ENCODE data around the gene TYMP. TPM values are rescaled to one million over a fixed set of nuclear protein-coding genes. Genes with fewer than 3 reads are reported as not detected.

The TYMP gene
- total and polyA plus RNA-seq, 2 donors (not counting 3 experiments of a cell fraction or from before 2014, with no cell fraction given) = 2.0 to 2.4 TPM

GRCh38 chr22:50576806-50577696 is 47.2 kb upstream of the TYMP start:
- Histone ChIP-seq H3K9me1 (replicated peaks; ENCODE audit: control insufficient read depth, extremely low read depth, insufficient read depth, low read length) (no peaks in the 10 kb centered on the region), H2AFZ (ENCODE audit: low read depth, low read length) (no peak overlapping the region), H3K4me2 (ENCODE audit: insufficient read depth, low read length) (no peak overlapping the region), H4K20me1 (replicated peaks; ENCODE audit: control insufficient read depth, extremely low read depth, insufficient read depth, low read length) (no peaks in the 10 kb centered on the region), H3K4me3 (replicated peaks in 1 of 3; ENCODE audit: insufficient read depth in 1 of 3, low read depth in 1 of 3, low read length in 3 of 3) (no peak overlapping the region), H3K9ac (replicated peaks; ENCODE audit: extremely low read depth, insufficient read depth, low read length) (no peak overlapping the region), H3K4me1 (ENCODE audit: control insufficient read depth, extremely low read depth, insufficient read depth, low read length) (peaks cover 6% of the 10 kb centered on the region), H3K27ac (ENCODE audit: insufficient read depth, low read depth, low read length) (no peak overlapping the region), H3K79me2 (ENCODE audit: control insufficient read depth, insufficient read depth, low read length) (peaks cover 7% of the 10 kb centered on the region), H3K9me3 (replicated peaks; ENCODE audit: control insufficient read depth, insufficient read depth, low read length) (no peaks in the 10 kb centered on the region), H3K36me3 (ENCODE audit: control insufficient read depth in 2 of 2, extremely low read depth in 1 of 2, insufficient read depth in 2 of 2, low read length in 2 of 2) (peaks cover 0 to 7% of the 10 kb centered on the region in 2 experiments), H3K27me3 (ENCODE audit: control insufficient read depth in 2 of 2, insufficient read depth in 2 of 2, low read length in 2 of 2) (no peaks in the 10 kb centered on the region)
- intact Hi-C loops (cut with micrococcal nuclease) = loop anchor here (1.0 to 5.0 kb wide), 3 partner anchors 43 to 114 kb away; partner anchors contain the start of gene SHANK3
- dilution Hi-C loops (cut with MboI; ENCODE audit: extremely low pct_ligation_motif_present, low sequenced_read_pairs) = no loop called here
- BruUV-seq (replicated peaks) = no TSS peak
- FAIRE-seq (no peak), DNase-seq (ENCODE audit: low read depth, low spot score) (no peak)
- CTCF ChIA-PET = interaction anchor here (1.0 to 5.2 kb wide), 7 partner anchors 11 to 114 kb away, joined by 3 to 91 read pairs (median 5); no protein-coding TSS in a partner anchor
- POLR2A ChIA-PET = no interaction called here
- TF ChIP-seq, protein P1, sequence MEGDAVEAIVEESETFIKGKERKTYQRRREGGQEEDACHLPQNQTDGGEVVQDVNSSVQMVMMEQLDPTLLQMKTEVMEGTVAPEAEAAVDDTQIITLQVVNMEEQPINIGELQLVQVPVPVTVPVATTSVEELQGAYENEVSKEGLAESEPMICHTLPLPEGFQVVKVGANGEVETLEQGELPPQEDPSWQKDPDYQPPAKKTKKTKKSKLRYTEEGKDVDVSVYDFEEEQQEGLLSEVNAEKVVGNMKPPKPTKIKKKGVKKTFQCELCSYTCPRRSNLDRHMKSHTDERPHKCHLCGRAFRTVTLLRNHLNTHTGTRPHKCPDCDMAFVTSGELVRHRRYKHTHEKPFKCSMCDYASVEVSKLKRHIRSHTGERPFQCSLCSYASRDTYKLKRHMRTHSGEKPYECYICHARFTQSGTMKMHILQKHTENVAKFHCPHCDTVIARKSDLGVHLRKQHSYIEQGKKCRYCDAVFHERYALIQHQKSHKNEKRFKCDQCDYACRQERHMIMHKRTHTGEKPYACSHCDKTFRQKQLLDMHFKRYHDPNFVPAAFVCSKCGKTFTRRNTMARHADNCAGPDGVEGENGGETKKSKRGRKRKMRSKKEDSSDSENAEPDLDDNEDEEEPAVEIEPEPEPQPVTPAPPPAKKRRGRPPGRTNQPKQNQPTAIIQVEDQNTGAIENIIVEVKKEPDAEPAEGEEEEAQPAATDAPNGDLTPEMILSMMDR (IDR thresholded peaks at IDR 0.05; ENCODE audit: extremely low read depth in 1 of 2, insufficient read depth in 1 of 2, low read depth in 1 of 2, low read length in 2 of 2) = no peak
- TF ChIP-seq GATA2 (IDR thresholded peaks at IDR 0.05; ENCODE audit: insufficient read depth, insufficient read length, low read depth, low read length) = no peak
- TF ChIP-seq MYC (IDR thresholded peaks at IDR 0.05; ENCODE audit: low read depth, low read length) = no peak
- TF ChIP-seq EZH2 (IDR thresholded peaks at IDR 0.05; ENCODE audit: borderline replicate concordance, low read depth, low read length, severe bottlenecking) = no peak
- TF ChIP-seq POLR2A (IDR thresholded peaks at IDR 0.05; ENCODE audit: low read depth, low read length) = no peak
- TF ChIP-seq, protein P2, sequence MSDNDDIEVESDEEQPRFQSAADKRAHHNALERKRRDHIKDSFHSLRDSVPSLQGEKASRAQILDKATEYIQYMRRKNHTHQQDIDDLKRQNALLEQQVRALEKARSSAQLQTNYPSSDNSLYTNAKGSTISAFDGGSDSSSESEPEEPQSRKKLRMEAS (IDR thresholded peaks at IDR 0.05; ENCODE audit: insufficient read depth, insufficient read length) = no peak
- no peak for TF ChIP-seq POLR2AphosphoS5 (IDR thresholded peaks at IDR 0.05; ENCODE audit: insufficient read depth, low read depth, low read length)
- no peak for TF ChIP-seq FOS (IDR thresholded peaks at IDR 0.05; ENCODE audit: borderline replicate concordance, insufficient read depth, low read length)
- no peak for TF ChIP-seq JUN (IDR thresholded peaks at IDR 0.05; ENCODE audit: borderline replicate concordance, insufficient read depth, insufficient read length, low read depth)

Measured in endothelial cell of umbilical vein (primary cell).